Measurements from ENCODE around the gene UBE2V1.

Gene UBE2V1

GRCh38 chr20:50061151-50062005, 51.6 kb downstream of the UBE2V1 start:
- DNase-seq = no peak

DNA sequence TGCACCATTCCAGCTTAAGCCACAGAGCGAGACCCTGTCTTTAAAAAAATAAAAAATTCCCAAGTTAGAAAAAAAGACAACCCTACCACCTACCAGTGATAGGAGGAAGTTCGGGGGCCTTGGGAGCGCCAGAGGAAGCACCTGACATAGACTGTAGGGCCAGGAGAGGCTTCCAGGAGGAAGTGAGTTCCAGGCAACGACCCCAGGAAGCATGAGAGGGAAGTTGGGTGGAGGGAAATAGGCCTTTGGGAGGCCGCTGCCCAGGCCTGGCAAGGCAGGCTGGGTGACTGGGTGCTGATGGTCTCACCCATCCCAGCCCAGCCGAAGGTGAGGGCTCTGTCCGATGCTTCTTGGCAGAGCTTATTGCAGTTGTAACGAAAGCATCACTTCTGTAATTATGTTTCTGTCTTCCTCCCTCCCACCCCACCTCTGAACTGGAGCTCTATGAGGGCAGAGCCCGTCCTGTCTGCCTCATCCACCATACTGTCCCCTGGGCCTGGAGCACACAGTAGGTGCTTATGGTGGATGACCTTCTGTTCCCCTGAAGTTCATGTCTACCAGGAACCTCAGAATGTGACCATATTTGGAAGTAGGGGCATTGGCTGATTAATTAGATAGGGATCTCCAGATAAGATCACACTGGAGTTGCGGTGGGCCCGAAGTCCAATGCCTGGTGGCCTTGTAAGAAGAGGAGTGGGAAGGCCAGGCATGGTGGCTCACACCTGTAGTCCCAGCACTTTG, 54.1 kb downstream of the UBE2V1 start:
- DNase-seq = no peak

DNA sequence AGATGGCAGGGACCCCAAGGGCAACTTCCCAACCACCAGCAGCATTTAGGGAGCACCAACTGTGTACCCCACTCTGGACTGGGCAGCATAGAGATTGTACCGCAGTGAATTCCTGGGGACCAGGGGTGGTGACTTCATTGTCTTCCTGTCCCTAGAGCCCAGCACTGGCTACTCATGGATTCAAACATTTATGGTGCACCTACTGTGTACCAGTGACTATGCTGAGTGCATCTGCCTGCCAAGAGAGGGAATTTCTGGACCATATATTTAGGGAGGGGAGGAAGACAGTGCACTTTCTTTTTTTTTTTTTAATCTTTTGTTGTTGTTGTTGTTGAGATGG, 55.3 kb downstream of the UBE2V1 start:
- no peak for DNase-seq

DNA sequence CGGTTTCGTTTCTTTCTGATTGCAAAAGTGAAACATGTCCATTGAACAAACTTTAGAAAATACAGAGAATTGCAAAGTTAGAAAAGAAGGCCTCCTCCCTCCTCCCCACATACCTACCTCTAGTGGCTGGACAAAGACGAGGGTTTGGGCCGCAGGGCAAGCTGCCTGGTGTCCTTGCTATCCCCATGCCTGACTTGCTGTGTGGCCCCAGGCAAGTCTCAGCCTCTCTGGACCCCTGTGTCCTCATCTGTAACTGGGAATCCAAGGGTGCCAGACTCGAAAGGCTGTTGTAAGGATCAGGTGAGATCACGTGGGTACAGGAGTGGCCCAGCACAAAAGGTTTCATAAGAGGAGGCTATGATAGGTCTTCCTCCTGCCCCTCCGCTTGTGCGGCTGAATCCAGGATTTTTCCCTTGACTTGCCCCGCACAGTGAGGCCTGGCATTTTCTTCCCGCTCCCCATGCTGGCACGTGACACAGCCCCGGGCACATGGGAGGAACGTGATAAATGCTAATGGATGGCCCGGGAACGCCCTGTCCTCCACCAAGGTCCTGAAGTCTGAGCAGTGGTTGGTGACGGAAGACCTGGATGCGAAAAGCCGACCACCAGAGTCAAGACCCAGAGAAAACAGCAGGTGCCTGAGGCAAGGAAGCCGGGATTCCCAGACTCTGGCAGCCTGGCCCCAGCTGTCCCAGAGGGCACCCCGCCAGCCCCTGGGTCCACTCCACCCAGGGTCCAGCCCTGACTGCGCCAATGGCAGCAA, 55.8 kb downstream of the UBE2V1 start:
- DNase-seq = no peak

- DNase-seq = no peak
Measured at GRCh38 chr20:50056408-50056926, 56.5 kb downstream of the UBE2V1 start.

DNA sequence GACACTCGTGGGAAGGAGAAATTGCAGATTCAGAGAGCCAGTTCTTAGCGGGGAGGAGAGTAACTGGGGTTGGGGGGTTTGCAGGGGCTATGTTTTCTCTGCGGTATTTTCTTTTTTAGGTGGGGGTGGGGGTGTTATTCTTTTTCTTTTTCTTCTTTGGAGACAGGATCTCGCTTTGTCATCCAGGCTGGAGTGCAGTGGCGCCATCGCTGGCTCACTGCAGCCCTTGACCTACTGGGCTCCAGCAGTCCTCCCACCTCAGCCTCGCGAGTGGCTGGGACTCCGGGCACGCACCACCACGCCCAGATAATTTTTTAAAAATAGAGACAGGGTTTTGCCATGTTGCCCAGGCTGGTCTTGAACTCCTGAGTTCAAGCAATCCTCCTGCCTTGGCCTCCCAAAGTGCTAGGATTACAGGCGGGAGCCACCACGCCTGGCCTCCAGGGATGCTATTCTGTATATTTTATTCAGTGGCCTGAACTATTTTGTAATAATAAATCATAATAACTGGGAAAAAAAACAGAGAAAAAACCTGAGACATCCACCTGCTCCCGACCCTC, 57.3 kb downstream of the UBE2V1 start:
- DNase-seq = no peak

- no peak for DNase-seq
Measured at GRCh38 chr20:50054626-50055511, 58.1 kb downstream of the UBE2V1 start.

- DNase-seq = no peak
Measured at GRCh38 chr20:50054231-50054547, 58.8 kb downstream of the UBE2V1 start.

GRCh38 chr20:50053362-50054230, 59.4 kb downstream of the UBE2V1 start:
- peak; percentile 66 for DNase-seq

DNA sequence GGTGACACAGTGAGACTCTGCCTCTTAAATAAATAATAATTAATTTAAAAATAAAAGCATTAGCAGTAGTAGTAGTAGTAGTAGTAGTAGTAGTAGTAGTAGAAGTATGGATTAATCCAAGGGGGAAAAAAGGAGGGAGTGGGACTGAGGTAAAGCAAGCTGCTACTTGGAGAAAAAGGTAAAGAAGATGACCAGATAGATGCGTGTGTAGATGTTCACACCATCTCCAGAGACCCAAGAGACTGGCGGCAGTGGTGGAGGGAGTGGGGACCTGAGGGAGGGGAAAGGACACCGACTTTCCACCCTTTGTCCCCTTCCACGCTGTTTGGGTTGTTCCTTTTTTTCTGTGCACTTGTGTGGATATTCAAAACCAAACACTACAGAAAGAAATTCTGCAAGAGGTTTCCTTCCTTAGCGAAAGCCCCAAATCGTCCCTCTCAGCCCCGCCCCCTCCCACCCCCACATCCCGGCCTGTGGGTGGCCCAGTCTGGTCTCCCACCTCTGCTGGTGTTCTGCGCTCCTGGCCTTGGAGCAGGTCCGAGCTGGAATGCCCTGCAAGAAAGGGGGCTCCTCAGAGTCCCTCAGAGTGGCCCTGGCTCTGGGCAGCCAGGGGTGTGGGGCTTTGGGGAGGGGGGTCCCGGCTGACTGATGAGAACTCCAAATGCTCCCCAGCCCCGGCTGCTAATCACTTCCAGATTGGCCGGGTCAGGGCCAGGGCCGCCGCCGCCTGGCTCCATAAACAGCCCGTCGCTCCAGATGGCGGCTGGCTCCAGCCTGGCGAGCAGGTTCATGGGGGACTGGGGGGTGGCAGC, 60.2 kb downstream of the UBE2V1 start:
- peak; percentile 24 for DNase-seq

DNA sequence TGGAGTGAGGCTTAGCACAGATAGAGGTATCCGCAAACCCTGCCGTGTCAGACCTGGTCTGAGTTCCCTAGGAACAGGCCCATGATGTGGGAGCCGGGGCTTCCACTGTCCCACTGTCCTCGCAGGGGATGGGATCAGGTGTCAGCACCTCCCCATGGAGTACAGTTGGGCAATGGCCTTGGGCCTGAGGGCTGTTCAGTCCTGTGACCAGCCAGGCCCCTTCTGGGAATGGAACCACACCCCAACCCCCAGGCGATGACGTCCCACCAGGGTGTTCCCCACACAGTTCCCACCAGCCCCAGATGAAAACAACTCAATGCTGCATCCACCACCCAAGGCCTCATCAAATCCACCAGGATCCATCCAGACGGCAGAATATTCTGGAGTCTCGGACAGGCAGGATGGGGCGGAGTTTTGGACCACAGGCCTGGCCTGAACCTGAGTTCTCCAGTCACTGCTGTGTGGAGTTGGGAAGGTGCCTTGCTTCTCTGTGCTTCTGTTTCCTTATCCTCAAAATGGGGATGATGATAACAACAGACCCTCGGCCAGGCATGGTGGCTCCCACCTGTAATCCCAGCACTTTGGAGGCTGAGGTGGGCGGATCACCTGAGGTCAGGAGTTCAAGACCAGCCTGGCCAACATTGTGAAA, 62.2 kb downstream of the UBE2V1 start:
- DNase-seq = no peak

DNA sequence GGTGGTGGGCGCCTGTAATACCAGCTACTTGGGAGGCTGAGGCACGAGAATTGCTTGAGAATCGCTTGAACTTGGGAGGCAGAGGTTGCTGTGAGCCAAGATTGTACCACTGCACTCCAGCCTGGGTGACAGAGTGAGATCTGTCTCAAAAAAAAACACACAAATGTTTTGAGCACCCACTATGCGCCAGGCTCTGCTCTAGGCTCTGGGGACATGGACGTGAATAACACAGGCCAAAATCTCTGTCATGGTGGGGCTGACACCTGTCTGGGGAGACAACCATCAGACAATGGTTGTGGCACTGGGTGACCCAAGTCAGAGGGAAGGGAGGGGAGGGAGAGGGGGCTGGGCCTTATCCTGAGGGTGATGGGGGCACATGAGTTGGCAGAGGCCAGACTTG, 62.7 kb downstream of the UBE2V1 start:
- no peak for DNase-seq

- DNase-seq = no peak
Measured at GRCh38 chr20:50049442-50050026, 63.4 kb downstream of the UBE2V1 start.

DNA sequence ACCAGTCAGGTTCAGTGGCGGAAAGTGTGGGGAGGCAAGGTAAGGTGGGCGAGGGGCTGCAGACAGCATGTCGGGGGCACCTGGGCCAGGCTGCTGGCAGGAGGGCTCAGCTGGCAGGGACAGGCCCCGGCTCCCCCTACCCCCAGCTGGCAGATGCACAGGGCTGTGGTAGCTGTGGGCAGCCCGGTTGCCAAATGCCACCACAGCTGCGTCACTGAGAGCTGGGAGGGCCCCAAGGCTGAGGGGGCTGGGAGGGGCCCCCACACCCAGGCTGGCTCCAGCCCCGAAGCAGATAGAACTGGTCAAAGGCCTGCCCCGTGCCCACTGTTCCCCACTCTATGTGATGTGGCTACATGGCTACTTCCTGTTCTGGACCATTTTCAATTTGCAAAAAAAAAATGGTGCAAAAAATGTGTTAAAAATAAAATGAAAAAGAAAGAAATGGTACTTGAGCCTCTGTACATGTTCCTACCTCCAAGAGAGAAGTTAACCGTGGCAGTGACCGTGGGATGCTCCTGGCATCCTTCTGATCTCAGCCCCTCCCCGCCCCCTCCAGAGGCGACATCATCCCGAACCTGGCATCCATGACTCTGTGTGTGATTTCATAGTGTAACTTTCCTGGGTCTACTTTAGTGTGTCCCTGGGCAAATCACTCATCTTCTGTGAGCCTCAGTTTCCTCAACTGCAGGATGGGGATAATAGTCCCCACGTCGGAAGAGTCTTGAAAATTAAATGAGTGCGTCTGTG, 64.4 kb downstream of the UBE2V1 start:
- no peak for DNase-seq

DNA sequence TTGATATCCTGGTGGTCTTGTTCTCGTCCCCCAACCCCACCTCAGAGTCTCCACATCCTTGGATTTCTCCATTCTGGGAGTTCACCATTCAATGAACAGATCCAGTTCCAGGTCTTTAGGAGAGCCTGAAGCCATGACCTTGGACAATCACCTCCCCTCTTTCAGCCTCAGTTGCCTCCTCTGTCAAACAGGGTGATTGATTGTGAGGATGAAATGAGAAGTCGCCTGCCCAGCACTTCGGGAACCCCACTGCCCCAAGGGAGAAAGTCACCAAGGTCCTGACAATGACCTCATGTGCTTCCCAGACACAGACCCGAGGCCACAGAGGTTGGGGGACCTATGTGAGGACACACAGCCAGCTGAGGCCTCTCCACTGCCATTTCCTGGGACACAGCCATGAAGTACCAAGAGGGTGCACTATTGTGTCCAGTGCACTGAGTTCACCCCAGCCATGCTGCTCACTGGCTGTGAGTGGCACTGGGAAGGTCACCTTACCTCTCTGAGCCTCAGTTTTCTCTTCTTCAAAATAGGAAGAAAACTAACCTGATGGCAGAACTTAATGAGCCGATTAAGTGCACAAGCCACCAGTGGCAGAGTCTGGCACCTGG, 68.5 kb downstream of the UBE2V1 start:
- DNase-seq = no peak

GRCh38 chr20:50043573-50044352, 69.2 kb downstream of the UBE2V1 start:
- DNase-seq = no peak
